Measurements from ENCODE around the gene SCYGR6.
"Not testable (repeated sequence)": the region's sequence is repeated elsewhere in the genome, so short reads cannot be mapped to it uniquely, and the experiment has no call there.

SCYGR6 gene, protein sequence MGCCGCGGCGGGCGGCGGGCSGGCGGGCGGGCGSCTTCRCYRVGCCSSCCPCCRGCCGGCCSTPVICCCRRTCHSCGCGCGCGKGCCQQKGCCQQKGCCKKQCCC

DNA sequence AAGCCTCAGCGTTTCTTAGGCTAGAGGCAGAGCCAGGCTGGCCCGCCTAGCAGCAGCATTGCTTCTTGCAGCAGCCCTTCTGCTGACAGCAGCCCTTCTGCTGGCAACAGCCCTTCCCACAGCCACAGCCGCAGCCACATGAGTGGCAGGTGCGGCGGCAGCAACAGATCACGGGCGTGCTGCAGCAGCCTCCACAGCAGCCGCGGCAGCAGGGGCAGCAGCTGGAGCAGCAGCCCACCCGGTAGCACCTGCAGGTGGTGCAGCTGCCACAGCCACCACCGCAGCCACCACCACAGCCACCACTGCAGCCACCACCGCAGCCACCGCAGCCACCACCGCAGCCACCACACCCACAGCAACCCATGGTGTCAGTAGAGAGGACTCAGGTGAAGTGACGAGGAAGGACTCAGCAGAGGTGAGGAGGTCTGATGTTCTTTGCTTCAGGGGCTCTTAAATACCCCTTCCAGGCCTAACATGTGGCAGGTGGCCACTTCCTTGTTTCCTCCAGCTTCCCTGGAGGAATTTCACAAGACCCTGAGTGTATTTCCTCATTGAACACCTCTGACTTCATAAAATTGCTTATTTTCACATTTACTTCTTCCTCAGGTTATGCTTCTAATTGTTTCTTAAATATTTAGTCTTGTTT, at the start of gene SCYGR6:
SCYGR6 (minus strand) TSS at position 364 of the 646 bp plus-strand sequence; CDS start at position 364, 0 bp downstream.
- no peak for DNase-seq

DNA sequence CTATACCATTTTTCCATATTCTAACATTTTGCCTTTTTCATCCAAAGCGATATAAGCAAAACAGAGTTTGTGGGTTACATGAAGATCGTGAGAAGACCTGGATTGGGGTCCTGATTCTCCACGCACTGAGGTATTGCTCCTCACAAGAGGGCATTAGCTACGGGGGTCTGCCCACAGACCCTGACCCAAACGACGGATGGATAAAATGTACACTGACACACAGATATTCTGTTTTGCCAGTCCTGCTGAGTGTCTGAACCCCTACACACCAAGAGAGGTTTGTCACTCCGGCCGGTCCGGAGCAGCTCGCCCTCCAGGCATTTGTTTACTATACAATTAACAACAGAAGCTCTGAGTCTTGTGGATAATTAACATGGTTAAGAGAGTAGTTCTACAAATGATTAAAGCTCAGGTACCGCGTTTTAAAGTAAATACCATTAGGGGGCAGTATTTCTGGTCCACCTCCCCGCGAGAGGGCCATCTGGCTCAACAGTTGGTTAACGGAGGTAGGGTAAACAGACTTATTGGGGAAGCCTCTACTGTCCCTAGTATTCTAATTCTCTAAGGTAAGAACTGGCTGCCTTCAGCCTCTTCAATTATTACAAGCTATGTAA, 49.6 kb upstream of the SCYGR6 start:
- DNase-seq, result no peak

DNA sequence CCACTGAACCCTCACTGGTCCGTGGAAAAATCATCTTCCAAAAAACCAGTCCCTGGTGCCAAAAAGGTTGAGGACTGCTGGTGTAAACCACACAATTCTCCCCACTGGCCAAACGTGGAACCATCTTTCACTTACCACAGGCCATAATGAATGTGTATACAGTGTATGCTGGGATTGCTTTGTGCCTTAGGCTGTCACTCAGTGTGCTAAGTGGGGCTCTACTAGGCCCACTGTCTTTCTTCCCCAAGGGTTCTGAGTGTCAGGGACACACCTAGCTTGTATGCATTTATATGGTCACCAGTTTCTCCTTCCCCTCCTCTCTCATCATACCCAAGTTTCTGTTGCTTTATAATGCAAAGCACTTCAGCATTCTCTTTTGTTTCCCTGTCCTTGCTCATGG, 48.4 kb upstream of the SCYGR6 start:
- no peak for DNase-seq

DNA sequence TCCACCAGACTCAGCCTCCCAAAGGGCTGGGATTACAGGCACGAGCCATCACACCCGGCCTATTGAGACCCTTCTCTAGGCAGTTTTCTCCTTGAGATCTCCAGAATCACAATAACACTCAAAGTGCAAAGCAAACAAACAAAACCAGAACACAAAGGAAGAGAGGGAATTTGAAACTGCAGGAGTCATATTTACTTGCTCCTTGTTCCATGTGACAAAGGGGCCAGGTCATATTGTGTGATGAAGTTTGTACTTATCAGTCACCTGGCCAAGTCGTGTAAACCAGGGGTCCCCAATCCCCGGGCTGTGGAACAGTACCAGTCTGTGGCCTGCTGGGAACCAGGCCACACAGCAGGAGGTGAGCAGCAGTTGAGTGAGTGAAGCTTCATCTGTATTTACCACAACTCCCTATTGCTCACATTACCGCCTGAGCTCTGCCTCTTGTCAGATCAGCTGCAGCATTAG, 47.7 kb upstream of the SCYGR6 start:
- no peak for DNase-seq

DNA sequence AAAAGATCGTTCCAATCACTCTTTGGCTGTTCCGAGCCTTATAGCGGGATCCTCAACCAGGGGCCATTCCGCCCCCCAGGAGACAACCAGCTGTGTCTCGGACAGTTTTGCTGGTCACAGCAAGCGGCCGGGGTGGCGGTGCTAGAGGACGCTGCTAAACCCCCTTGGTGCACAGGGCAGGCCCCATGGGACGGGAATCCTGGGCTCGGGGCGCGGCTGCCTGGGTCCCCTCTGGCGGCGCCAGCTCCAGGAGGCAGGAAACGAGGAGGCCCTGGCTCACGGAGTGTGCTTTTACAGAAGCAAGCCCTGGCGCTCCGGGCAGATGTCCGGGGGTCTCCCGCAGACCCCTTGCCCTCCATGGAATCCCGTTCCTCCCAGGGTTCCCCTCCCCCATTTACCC, 43.3 kb upstream of the SCYGR6 start:
- no peak for DNase-seq

DNA sequence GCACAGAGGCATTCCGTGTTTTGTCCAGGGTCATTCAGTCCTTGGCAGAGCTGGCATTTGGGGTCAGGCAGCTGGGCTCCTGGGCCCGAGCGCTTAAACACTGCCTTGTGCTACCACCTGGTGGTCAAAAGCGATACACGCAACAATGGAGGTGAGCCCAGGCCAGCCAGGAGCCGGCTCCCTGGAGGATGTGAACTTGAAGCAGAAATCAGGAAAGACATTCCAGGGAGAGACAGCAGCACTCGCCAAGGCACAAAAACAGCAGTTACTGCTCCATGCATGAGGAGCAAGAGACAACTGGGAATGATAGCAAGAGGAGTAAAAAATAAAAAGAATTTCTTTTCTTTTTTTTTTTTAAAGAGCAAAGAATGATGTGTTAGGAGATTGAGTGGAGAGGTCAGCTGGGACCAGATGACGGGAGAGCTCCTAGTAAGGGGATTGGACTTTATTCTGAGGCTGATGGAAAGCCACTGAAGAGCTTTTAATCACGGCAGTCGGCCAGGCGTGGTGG, 41.9 kb upstream of the SCYGR6 start:
- DNase-seq, result peak; percentile 85

DNA sequence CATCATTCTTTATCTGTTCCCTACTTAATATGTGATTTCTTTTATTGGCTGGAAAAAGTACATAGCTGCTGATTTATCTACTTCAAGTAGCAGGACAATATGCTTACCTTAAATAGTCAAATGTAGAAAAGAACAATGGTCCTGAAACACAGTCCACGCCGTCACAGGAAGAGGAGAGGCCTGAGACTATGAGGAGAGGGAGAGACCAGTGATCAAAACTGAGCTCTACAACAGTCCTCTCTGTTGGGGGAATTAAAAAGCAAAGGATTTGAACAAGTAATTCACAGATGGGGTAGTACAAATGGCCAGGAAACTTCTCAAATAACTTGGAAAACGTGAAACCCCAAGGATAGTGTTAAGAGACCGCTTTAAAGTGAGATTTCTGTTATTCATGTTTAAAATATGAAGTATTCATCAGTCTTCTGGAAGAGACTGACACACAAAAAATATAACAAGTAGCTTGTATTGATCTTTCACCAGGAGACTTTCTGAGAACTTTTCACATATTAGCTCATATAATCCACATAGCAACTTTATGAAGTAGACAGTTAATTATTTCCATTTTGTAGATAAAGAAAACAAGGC, 41.3 kb upstream of the SCYGR6 start:
- no peak for DNase-seq

DNA sequence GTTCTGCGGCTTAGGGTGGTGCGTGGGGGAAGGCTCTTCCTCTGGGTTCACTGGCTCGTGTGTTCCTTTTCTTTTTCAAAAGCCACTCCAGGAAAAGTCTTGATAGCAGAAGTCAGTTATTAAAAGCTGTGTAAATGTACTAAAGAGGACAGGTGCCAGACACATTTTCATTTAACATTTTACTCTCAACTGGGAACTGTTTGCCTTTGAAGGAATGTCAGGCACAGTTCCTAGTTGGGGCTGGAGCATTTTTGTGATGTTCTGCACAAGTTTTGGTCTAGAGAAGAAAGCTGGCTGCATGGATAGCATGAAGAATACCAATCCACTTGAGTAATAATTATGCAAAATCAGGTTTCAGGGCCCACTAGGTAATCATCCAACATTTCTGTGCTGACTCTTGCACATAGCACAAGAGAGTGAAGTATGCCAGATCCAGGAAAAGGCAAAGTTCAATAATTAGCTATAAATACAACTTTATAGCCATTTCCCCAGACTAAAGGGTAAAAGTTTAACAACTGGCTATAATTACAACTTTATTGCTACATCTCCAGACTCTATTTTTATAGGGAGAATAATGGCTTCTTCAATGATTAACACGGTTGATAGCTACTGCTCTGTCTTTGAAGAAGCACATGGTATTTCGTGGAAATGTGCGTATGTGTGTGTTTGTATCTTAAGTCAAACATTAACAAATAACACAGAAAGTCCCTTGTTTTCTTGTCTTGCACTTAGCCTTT, 37.4 kb upstream of the SCYGR6 start:
- no peak for DNase-seq

DNA sequence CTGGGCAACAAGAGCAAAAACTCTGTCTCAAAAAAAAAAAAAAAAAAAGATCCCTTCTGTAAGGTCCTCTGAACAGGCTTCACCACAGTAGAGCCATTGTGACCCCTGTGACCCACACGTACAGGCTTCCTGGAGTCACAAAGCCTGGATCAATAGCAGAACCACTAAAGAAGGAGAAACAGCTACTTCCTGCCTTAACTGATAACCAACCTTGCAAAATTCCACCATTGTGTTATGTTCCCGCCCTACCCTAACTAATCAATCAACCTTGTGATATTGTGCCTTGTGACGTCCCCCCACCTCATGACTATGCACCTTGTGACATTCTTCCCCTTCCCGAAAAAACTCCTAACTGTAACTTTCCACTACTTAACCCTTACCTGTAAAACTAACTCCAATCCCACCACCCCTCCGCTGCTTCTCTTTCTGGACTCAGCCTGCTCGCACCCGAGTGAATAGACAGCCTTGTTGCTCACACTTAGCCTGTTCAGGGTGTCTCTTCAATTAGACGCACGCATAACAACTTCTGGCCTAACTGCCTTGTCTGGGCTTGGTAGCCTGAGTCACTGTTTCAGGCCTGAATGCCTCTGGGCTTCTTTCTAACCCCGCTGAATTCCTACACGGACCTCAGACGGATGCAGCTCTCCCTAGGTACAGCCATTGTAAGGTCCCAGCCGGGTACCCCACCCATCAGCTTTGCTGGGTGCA, 35.0 kb upstream of the SCYGR6 start:
- no peak for DNase-seq

DNA sequence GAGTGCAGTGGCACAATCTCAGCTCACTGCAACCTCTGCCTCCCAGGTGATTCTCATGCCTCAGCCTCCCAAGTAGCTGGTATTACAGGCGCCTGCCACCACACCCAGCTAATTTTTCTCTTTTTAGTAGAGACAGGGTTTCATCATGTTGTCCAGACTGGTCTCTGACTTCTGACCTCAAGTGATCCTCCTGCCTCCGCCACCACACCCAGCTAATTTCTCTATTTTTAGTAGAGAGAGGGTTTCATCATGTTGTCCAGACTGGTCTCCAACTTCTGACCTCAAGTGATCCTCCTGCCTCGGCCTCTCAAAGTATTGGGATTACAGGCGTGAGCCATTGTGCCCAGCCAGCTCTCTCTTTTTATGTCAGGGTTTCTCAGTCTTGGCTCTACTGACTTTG, 31.7 kb upstream of the SCYGR6 start:
- not testable (repeated sequence) for DNase-seq

DNA sequence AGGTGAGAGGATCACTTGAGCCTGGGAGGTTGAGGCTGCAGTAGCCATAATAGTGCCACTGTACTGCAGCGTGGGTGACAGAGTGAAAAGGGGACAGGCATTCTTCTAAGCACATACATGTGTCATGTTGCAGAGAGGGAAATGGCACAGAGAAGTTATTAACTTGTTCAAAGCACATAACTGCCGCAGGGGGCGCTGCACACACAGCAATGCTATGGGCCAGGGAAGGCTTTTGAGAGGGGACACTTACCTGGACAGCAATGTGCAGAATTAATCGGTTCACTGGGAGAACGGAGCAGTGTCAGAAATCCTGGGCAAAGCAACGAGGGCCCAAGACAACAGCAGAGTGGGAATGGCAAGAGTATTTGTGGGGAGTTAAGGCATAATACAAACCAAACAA, 23.5 kb upstream of the SCYGR6 start:
- no peak for DNase-seq

DNA sequence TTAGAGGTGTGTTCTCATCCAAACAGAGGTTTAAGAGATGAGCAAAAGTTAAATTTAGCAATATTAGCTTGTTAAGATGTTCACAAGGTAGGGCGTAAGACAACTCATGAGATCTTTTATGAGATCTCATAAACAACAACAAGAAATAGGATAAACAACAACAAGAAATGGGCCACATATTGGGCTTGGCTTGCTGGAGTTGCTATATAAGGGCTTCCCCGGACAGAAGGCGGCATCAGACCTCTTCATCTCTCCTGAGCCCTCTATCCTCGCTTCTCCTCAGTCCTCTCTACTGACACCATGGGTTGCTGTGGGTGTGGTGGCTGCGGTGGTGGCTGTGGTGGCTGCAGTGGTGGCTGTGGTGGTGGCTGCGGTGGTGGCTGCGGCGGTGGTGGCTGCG, 21.0 kb upstream of the SCYGR6 start, which contains the start of gene SCYGR8:
SCYGR8 (plus strand) TSS at position 301 of the 400 bp plus-strand sequence; CDS start at position 301, 0 bp downstream.
- DNase-seq, result no peak

DNA sequence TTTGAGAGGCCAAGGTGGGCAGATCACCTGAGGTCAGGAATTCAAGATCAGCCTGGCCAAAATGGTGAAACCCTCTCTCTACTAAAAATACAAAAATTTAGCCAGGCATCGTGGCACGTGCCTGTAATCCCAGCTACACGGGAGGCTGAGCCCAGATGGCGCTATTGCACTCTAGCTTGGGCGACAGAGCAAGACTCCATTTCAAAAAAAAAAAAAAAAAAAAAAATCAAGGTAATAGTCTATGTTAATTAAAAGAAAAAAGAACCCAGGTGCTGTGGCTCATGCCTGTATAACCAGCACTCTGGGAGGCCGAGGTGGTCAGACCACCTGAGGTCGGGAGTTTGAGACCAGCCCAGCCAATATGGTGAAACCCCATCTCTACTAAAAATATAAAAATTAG, 16.1 kb upstream of the SCYGR6 start:
- not testable (repeated sequence) for DNase-seq

DNA sequence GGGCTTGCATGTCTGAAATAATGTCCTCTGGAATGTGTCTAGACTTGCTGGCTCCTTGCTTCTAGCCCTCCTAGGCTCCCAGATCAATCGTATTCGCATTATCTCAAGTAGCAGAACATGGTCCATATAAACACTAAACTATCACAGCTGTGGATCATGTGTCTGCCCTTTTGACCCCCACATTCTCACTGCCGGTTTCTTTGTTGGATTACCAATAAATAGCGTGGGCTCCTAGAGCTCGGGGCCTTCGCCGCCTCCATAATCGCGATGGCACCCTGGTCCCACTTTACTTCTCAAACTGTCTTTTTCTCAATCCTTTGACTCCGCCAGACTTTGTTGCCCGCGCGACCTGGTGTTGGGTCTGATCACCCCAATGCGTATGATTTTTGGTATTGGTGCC, 14.8 kb upstream of the SCYGR6 start:
- DNase-seq, result no peak

DNA sequence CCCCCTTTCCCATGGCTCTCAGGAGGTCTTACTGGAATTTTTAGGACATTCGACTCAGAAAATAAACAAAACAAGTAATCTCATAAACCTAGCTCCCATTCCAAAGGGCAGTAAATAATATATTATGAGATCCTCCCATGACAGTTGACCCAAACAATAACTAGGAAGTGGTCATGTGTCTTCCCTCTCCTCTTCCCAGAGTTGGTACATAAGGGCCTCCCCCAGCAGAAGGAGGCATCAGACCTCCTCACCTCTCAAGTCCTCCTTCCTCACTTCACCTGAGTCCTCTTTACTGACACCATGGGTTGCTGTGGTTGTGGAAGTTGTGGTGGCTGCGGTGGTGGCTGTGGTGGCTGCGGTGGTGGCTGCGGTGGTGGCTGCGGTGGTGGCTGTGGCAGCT, 3.5 kb upstream of the SCYGR6 start, which contains the start of gene SCYGR7:
SCYGR7 (plus strand) TSS at position 301 of the 400 bp plus-strand sequence; CDS start at position 301, 0 bp downstream.
- DNase-seq, result no peak

DNA sequence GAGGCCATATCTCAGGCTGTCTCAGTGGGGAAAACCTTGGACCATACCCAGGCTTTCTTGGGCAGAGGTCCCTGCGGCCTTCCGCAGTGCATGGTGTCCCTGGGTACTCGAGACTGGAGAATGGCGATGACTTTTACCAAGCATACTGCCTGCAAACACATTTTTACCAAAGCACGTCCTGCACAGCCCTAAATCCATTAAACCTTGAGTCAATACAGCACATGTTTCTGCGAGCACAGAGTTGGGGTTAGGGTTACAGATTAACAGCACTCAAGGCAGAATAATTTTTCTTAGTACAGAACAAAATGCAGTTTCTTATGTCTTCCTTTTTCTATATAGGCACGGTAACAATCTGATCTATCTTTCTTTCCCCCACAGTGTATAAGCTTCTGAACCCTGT, 1.7 kb downstream of the SCYGR6 start:
- DNase-seq, result not testable (repeated sequence)

DNA sequence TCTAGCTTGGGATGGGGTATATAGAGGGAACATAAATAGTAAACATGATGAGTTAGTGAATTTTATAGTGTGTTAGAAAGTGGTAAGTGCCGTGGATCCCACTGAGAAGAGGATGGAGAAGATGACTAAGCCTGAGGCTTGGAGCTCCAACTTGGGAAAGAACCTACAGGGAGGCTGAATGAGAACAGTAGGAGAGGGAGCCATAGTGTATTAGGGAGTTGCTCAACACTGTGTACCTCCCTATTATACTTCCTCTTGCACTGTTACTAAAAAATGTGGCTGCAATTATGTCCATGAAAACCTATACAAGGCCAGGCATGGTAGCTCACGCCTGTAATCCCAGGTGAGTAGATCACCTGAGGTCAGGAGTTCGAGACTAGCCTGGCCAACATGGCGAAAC, 3.9 kb downstream of the SCYGR6 start:
- DNase-seq, result no peak

DNA sequence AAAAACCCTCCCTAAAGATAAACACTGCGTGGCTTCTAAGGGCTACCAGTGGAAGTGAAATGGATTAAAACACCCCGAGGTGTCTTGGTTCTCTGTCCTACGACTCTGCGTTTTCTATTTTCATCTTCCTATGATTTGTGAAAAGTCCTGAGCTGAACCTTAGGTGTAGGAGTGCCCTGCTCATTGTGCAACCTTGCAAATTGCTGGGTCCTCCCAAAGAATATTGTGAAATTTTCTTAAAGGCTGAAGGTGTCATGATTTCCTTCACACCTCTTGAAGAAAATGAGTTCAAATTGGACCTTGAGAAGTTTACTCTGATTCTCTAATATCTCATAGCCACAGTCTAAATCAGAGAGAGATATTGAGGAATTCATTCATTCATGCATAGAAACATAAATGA, 4.9 kb downstream of the SCYGR6 start:
- no peak for DNase-seq

DNA sequence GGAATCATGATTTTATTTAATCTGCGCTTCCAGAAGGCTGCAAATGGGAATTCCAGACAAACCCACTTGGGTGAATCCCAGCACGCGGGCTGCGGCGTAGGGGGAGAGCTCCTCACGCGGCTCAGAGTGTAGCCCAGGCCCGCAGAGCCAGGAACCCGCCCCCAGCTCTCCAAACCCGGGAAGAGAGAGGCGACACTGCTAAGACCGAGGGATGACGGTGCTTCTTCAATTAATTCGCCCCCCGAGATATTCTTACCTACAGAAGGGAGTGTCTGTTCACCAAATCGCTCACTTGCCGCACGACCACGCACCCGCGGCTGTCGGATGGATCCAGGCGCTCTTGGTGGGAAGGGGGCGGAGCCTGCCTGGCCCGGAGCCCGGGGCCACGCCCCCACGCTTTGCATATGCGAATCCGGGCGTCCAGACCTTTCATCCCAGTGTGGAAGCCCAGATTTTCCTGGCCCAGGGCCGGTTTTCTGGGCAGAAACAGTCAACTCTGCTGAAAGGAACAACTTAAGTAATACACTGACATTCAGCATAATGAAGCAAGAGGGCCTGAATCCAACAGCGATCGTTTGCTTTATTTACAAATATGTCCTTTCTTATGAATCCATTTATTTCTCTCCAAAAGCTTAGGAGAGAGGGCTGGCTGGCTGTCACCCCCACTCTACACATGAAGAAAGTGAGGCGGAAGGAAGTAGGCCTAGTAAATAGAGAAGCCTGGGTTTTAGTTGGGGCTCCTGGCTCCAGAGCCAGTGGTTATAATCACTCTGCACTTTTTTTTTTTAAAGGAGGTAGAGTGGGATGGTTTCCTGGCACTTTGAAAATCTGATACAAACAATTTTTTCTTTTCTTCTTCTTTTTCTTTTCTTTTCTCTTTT, 6.6 kb downstream of the SCYGR6 start, which contains the start of gene SLC19A3:
SLC19A3 (minus strand) TSS at position 342 of the 881 bp plus-strand sequence. CDS start 15,710 bp downstream, outside the sequence.
- DNase-seq, result peak; percentile 95

DNA sequence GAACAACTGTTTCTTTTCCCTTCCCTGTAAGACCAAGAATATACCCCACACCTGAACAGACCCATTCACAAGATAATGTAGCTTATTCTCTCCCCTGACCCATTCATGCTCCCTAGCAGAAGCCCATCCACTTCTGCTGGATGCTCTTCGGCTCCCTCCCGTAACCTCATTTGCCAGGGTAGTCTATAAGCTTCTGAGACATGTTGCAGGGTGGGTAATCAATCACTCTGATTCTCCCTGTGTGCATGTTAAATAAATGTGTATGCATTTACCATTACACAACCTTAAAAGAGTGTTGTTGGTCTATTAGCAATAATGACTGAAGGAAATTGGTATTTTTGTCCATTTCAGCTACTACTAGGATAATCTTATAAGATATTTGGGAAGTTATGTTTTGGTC, 8.1 kb downstream of the SCYGR6 start:
- no peak for DNase-seq

DNA sequence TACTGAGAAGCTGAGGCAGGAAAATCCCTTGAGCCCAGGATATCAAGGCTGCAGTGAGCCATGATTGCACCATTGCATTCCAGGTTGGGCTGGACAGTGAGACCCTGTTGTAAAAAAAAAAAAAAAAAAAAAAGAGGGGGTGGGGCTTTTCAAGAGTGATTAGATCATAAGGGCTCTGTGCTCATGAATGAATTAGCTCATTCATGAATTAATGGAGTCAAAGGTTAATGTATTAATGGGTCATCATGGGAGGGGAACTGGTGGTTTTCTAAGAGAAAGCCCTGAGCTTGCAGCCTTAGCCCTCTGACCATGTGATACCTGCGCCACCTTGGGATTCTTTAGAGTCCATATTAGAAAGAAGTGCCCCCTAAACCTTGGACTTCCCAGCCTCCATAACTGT, 11.3 kb downstream of the SCYGR6 start:
- DNase-seq, result no peak

All from right forelimb (tissue), 1 donor.